ENCODE measurements around the gene KIRREL1. TPM values are rescaled to one million over a fixed set of nuclear protein-coding genes. Genes with fewer than 3 reads are reported as not detected.

Gene KIRREL1
- total RNA-seq, 4 donors from 2014 or later: 37.4 to 77.1 (median 54.6) TPM

GRCh38 chr1:157976888-157977287, 16.6 kb upstream of the KIRREL1 start:
- Histone ChIP-seq H3K4me3 (no peak overlapping the region), H3K9me3 (no peaks in the 10 kb centered on the region), H3K27ac (replicated peaks in 1 of 4) (no peak overlapping the region), H3K27me3 (peaks cover 0 to 29% (median 0%) of the 10 kb centered on the region in 4 donors), H3K36me3 (no peaks in the 10 kb centered on the region), H3K4me1 (peaks cover 0 to 15% (median 9%) of the 10 kb centered on the region in 4 donors)
- no peak for DNase-seq (ENCODE audit: extremely low spot score)
- 86% methylated on average over 2 of the region's 2 CpGs for WGBS
- TF ChIP-seq POLR2AphosphoS5 (IDR thresholded peaks at IDR 0.05) (no peak), POLR2A (IDR thresholded peaks at IDR 0.05; ENCODE audit: low read depth) (no peak), CTCF (IDR thresholded peaks at IDR 0.05) (no peak), EP300 (IDR thresholded peaks at IDR 0.05) (no peak)
- intact Hi-C loops (cut with DNase I): no loop called here

GRCh38 chr1:157978586-157979403, 14.7 kb upstream of the KIRREL1 start:
- H3K27me3 ChIP-seq: peaks cover 0 to 29% (median 0%) of the 10 kb centered on the region in 4 donors
- H3K9me3 ChIP-seq: no peaks in the 10 kb centered on the region
- H3K4me1 ChIP-seq: peaks cover 0 to 15% (median 9%) of the 10 kb centered on the region in 4 donors
- WGBS: 35% methylated on average over 34 of the region's 38 CpGs
- peak overlapping the region in 1 of 4 donors; percentile 42 for H3K27ac ChIP-seq (replicated peaks in 1 of 4)
- peak overlapping the region; percentile 37 to 51 (median 44) for H3K4me3 ChIP-seq
- intact Hi-C loops (cut with DNase I): no loop called here
- H3K36me3 ChIP-seq: no peaks in the 10 kb centered on the region
- TF ChIP-seq EP300 (IDR thresholded peaks at IDR 0.05): no peak
- DNase-seq (ENCODE audit: extremely low spot score): no peak

- Histone ChIP-seq H3K27ac (replicated peaks in 1 of 4) (no peak overlapping the region), H3K36me3 (no peaks in the 10 kb centered on the region), H3K4me3 (no peak overlapping the region), H3K4me1 (peaks cover 0 to 15% (median 9%) of the 10 kb centered on the region in 4 donors), H3K9me3 (no peaks in the 10 kb centered on the region), H3K27me3 (peaks cover 0 to 23% (median 0%) of the 10 kb centered on the region in 4 donors)
- intact Hi-C loops (cut with DNase I): no loop called here
- WGBS: 73% methylated on average over 2 of the region's 2 CpGs
- TF ChIP-seq EP300 (IDR thresholded peaks at IDR 0.05) (no peak), POLR2AphosphoS5 (IDR thresholded peaks at IDR 0.05) (no peak), CTCF (IDR thresholded peaks at IDR 0.05) (no peak), POLR2A (IDR thresholded peaks at IDR 0.05; ENCODE audit: low read depth) (no peak)
- DNase-seq (ENCODE audit: extremely low spot score): no peak
These were observed 11.3 kb upstream of the KIRREL1 start for GRCh38 chr1:157982136-157982535.

- WGBS: 64% methylated on average over 2 of the region's 2 CpGs
- Histone ChIP-seq H3K27me3 (peaks cover 0 to 15% (median 0%) of the 10 kb centered on the region in 4 donors), H3K9me3 (no peaks in the 10 kb centered on the region), H3K4me1 (peaks cover 0 to 5% (median 4%) of the 10 kb centered on the region in 4 donors), H3K36me3 (no peaks in the 10 kb centered on the region), H3K27ac (replicated peaks in 1 of 4) (no peak overlapping the region), H3K4me3 (no peak overlapping the region)
- intact Hi-C loops (cut with DNase I): no loop called here
- no peak for DNase-seq (ENCODE audit: extremely low spot score)
- no peak for TF ChIP-seq POLR2A (IDR thresholded peaks at IDR 0.05; ENCODE audit: low read depth)
These were observed 9.7 kb upstream of the KIRREL1 start for GRCh38 chr1:157983787-157984186.

- Histone ChIP-seq H3K9me3 (no peaks in the 10 kb centered on the region), H3K27me3 (peaks cover 0 to 8% (median 0%) of the 10 kb centered on the region in 4 donors), H3K4me1 (no peaks in the 10 kb centered on the region), H3K36me3 (no peaks in the 10 kb centered on the region), H3K4me3 (no peak overlapping the region), H3K27ac (replicated peaks in 1 of 4) (no peak overlapping the region)
- intact Hi-C loops (cut with DNase I): no loop called here
- TF ChIP-seq CTCF (IDR thresholded peaks at IDR 0.05) (no peak), POLR2A (IDR thresholded peaks at IDR 0.05; ENCODE audit: low read depth) (no peak), POLR2AphosphoS5 (IDR thresholded peaks at IDR 0.05) (no peak), EP300 (IDR thresholded peaks at IDR 0.05) (no peak)
- DNase-seq (ENCODE audit: extremely low spot score): no peak
- WGBS: 41% methylated on average over 6 of the region's 7 CpGs
These were observed 9.0 kb upstream of the KIRREL1 start for GRCh38 chr1:157984469-157984868.

Measured in esophagus muscularis mucosa (tissue), 4 donors.